HG03045 (cell line): ENCODE results near the gene SHROOM2.
"Not testable (repeated sequence)": the region's sequence is repeated elsewhere in the genome, so short reads cannot be mapped to it uniquely, and the experiment has no call there.

ENCODE experiments used
- ATAC-seq: cut with Tn5 transposase; IDR thresholded peaks from one replicate; pipeline ENCODE4 v1.9.1; 2021; ENCODE audit warnings: mild to moderate bottlenecking, moderate library complexity; ENCODE audit not compliant: unreplicated experiment

SHROOM2 gene

DNA sequence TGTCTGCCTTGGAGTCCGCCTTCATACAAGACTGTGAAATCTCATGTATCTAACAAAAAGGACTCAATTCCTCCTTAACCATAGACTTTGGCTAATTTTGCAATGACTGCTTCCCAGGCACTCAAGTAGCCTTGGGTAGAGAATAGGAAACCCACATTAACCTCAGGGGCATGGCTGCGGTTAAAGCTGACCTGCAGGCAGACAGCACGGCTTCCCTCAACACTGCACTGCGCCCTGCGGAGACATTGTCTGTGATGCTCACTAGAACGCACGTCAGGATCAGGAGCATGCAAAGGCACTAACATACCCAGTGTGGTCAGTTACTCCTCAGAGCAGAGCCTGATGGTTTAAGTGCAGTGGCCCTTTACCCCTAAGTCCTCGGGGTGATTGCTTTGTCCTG is 10.3 kb upstream of the SHROOM2 start:
- ATAC-seq = no peak

DNA sequence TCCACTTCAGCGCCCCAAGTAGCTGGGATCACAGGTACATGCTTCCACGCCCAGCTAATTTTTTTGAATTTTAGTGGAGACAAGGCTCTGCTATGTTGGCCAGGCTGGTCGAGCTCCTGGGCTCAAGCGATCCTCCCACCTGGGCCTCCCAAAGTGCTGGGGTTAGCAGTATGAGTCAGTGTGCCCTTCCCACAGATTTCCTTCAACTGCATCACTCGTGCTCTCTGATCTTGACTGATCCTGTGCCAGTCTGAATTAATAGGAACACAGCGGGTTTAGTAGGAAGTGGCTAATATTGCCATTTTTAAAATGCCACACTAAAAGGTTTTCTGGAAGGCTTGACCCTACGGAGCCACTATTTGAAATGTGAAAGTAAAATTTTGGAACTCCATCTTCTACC is 4.3 kb upstream of the SHROOM2 start:
- no peak for ATAC-seq

DNA sequence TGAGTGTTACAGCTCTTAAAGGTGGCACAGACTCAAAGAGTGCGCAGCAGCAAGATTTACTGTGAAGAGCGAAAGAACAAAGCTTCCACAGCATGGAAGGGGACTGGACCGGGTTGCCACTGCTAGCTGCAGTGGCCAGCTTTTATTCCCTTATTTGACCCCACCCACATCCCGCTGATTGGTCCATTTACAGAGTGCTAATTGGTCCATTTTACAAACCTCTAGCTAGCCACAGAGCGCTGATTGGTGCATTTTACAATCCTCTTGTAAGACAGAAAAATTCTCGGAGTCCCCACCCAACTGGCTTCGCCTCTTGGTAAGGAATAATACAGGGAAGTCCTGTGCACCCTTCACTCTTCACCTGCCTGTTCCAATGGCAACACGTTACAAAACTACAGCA is 1.9 kb upstream of the SHROOM2 start:
- no peak for ATAC-seq

DNA sequence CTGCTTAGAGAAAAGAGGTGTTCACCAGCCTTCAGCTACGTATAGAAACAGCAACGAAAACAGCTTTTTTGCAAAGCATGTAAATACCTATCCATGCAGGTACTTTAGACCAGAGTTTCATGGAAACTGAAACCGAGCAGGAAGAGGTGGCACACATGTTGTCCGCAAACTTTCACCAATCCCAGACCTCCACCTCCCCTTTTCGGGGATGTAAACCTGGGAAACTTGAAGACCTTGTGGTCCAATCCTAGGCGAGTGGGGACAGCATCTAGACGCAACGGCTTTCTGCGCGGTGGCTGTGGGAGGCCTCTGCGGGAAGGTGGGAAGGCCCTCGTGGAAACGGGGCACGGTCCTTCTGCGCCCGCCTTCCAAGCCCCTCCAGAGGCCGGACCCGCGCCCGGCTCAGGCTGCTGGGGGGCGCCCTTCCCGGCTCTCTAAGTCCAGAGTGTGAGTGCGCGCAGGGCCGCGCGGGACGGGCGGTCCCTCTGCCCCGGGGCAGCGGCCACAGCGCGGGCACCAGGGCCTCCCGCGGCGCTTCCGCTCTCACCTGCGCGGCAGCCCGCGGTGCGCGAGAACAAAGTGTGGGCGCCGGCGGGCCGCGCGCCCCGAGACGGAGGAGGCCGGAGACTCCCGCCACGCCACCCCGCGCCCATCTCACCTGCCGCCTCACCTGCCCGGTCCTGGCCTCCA is 830 bp upstream of the SHROOM2 start:
- no peak for ATAC-seq

DNA sequence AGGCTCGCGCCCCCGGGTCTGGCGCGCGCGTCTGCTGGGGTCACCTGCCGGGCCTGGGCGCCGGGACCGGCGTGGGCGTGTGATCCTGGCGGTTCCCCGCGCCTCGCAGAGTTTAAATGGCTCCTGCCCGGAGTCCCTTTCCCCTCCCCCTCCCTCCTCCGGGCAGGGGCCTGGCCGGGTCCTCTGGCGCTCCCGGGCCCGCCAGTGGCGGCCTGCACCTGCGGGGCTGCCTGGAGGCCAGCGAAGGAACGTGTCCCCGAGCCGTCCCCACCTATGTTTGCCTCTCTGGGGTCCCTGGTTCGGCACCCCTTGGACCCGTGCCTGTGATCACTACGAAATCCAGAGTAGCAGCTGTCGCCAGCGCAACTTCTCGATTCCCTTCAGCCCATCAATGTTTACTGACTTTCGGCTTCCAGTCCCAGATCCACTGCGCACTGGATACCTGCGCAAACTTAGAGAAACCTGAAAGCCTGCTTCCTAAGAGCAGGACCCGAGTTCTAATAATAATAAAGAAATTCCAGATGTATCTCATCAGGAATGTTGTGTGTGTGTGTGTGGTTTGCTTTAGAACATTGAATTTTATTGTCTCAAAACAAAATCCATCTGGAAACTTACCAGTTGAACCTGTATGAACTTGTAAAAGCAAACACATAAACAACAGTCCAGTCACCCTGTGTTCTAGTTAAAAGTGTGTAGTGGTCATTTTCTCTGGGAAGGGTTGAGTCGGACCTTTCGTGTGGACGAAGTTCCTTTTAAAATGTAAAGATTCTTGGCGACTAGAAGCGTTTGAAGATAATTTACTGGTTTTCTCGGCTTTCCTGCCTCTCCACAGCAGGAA is 788 bp downstream of the SHROOM2 start:
- ATAC-seq = no peak

DNA sequence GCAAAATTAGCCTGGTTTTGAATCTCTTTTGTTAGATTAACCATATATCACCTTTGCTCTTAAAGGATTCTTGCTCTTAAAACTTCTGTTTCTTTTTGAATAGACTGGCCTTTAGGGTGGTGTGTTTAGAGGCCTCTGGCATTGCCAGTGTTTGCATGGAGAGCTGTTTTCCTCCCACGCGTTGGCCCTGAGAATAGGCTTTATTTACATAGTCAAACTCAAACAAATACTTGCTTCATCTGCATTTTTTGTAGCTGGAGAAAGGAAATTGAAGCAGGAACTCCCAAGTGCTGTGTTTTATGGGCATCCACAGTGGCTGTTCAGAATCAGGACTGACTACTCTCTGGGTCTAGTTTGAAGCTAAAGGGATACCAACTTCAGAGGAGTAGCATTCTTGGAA is 2.7 kb downstream of the SHROOM2 start:
- ATAC-seq = no peak

DNA sequence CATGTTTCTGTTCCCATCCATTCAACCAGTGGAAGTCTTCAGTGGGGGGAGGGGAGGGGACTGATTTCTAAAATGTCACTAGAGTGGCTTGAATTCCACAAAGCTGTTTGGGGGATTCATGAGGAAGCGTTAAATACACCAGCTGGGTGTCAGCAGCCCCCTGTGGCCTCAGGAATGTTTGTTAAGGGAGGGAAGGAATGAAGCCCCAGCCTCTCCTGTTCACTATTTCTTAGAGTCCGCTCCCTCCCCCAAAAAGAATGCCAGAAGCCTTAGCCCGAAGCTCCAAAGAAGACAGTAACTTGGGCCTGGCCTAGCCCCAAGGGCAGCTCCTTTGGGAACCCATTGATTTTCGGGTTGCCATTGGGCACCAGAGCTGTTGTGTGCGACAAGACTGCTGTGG is 3.3 kb downstream of the SHROOM2 start:
- ATAC-seq = no peak

DNA sequence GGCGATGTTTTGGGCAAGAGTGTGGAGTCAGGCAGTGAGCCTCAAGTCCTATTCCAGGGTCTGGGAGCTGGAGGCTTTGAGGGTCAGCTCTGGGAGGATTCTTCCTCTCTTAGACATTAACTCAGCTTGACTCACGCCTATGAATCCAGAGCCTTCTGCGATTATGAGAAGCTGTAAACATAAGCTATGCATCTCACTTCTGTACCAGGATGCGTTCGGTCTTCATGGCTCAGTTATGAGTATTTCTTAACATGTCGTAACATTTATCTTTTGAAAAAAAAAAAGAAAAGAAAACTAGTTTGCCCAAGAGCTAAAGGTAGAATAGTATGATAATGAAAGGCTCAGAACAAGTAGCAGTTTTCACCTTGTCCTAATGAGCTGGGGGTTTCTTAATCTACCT is 4.6 kb downstream of the SHROOM2 start:
- no peak for ATAC-seq

DNA sequence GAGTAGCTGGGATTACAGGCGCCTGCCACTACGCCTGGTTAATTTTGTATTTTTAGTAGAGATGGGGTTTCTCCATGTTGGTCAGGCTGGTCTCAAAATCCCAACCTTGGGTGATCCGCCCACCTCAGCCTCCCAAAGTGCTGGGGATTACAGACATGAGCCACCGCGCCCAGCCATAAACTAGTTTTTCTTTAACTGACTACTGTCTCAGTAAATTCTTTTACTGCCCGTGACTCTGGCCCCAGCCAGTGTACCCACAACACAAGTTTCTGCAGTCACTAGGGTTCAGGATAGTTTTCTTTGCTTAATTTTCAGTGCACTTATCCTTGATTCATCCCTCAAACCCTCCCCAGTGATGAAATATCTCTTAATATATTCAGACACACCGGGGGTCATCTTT is 8.3 kb downstream of the SHROOM2 start:
- ATAC-seq = no peak

DNA sequence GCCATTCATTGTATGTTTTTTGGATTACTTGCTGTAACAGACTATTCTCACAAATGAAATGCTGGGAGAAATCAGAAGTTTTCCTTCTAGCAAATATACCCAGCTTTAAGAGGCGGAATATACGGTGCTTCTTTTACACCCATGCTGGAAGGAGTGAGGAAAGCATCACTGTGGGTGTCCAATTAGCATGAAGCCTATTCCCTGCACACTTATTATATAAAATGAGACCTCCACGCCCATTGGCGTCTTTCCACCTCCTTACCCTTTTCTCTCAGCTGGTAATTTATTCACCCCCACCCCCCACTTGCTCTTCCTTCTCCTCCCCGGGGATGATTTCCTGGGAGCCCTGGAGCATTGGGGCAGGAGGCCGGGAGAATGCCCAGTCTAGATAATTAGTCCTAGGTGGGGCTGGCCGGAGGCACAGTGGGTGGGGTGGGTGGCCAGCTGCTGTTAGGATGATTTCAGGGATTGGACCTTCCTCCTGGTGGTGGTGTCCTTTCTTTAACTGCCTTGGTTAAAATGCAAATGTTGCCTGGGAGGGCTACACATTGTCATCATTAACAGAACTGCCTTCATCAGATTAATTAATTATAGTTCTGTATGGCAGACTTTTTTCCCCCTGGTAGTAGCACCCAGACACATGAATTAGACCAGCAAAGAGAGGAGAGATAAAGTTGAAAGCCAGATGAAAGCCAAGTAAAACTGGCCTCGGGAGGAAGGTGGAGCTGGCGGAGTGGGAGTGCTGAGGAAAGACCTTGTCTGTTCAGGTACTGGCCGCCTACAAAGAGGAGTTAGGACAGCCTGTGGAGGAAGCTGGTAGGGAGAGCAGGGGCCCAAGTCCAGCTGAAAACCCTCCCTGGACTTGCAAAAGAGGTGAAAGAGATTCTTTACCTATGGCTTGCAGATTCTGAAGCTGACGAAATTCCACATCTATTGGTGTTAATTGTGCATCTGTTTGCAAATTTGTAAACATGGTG is 11.4 kb downstream of the SHROOM2 start:
- ATAC-seq = no peak

DNA sequence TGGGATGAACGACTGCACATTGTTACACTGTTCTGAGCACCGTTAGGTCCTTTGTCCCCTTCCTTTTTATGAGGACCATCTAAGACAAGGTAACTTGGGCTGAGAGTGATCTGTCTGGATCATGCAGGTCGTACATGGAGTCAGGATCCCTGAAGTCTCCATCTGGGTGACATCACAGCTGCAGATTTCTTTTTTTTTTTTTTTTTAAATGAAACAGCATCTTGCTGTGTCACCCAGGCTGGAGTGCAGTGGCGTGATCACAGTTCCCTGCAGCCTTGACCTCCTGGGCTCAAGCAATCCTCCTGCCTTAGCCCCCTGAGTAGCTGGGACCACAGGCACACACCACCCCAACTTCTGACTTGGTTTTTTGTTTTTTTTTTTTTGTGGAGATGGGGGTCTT is 16.5 kb downstream of the SHROOM2 start:
- ATAC-seq = no peak

DNA sequence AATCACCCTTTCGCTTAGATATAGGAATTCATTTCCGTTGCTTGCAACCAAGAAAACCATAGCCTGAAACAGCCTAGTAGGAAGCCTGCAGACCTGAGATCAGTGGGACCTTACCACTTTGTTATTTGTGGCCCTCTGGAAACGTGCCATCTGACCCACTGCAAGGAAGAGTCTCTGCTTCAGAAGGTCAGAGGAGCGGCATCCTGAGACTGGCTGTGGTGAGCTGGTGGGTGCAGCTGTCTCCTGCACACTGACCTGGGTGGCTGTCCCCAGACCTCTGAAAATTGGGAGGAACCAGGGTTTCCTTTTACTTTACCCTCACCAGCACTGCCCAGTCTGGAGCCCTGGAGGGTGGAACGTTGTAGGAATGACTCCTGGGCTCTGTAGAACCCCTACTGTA is 18.2 kb downstream of the SHROOM2 start:
- no peak for ATAC-seq

DNA sequence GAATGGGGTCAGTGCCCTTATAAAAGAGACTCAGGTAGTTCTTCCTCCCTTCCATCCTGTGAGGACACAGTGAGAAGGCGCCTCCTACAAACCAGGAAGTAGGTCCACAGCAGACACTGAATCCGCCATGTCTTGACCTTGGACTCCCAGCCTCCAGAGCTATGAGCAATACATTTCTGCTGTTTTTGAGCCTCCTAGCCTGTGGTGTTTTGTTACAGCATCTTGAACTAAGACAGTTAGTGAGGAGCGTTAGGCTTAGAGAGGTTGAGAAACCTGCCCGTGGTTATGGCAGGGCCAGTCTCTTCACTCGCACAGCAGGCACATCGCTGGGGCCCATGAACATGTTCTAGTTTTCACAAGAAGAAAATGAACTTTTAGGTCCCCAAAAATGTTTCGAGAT is 19.7 kb downstream of the SHROOM2 start:
- no peak for ATAC-seq

DNA sequence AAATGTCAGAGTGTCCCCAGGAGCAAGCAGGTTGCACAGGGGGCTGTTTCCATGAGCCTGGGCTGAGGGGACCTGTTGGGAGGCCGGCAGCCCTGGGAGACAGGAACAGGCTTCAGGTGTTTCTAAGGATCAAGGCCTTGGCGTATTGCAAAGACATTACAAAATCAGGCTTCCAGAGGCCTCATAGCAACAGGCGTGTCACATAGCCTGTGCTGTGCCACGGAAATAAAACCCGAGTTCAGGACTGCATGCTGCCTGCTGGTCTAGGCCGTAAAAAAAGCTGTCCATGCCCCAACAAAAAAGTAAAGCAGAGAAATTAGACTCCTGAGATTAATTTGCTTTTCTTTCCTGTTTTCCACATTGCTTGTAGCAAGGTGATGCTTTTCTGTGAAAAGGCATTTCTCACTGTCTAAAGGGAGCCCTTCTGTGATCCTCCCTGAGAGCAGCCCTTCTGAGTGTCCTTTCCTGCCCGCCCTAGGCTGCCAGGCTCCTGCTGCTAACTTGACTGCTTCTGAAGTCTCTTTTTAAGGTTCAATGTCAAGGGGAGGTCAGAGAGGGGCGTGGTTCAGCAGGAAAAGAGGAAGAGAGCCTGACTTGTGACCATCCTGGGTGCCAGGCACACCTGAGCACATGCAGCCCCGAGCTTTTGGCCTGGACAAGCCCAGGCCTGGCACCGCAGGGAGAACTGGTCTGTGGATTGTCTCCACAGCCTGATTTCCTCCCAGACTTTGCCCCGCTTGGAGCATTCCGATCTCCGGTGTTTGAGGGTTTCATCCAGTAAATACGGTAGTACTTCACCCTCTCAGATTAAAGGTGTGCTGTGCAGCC is 21.3 kb downstream of the SHROOM2 start:
- ATAC-seq = no peak

DNA sequence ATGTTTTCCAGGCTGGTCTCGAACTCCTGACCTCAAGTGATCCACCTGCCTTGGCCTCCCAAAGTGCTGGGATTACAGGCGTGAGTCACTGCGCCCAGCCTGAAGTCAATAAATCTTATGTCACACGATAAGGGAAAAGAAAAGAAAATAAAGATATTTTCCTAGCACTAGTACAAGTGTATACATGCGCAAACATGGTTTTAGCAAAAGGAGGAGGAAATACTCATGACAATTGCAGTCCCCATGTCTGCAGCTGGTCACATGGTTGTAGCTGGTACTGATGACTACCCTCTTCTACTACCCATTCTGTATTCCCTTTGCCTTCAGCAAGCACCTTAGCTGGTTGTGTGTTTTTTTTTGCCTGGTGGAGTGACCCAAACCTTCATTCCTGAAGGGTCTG is 23.6 kb downstream of the SHROOM2 start:
- not testable (repeated sequence) for ATAC-seq

DNA sequence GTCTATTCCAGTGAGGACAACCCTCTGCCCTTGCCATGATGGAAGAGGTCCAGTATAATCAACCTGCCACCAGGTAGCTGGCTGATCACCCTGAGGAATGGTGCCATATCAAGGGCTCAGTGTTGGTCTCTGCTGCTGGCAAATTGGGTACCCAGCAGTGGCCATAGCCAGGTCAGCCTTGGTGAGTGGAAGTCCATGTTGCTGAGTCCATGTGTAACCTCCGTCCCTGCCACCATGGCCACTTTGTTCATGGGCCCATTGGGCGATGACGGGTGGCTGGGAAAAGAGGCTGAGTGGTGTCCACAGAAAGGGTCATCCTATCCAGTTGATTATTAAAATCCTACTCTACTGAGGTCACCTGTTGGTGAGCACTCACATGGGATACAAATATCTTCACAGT is 24.9 kb downstream of the SHROOM2 start:
- not testable (repeated sequence) for ATAC-seq

DNA sequence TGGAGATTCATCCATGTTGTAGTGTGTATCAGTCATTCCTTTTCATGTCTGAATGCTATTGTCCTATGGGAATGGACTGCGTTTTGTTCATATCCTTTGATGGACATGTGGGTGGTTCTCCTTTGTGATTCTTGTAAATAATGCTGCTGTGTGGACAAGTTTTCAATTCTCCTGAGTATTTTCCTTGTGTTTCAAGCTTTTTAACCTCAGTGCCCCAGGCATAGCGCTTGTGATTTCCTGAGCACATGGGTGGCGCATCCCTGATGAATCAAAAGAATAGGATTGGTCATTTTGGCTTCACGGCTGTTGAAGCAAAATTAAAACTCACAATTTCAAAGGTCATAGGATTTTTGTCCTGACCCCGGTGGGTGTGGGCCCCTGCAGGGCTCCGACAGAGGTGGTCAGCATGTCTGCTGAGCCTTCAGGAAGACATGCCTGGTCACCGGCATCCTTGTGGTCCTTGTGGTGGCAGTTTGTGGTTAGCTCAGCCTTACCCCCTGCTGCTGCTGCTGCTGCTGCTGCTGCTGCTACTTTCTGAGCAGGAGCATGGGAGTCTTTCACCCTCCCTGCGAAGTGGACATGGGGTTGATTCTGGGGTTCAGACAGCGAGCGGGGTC is 30.0 kb downstream of the SHROOM2 start:
- no peak for ATAC-seq

DNA sequence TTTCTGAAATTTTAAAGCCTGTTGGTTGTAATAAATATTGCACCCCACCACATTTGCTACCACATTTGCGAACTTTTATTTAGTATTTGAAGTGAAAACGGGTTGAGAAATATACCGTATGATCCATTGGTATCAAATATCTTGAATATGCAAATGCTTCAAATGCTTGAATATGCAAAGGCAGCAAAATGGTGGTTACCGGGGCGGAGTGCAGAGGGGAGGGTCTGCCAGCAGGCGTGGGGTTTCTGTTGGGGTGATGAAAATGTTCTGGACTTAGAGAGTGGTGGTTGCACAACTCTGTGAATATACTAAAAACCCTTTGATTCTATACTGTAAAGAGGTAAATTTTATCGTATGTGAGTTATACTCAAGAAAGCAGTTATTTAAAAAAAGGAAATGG is 35.3 kb downstream of the SHROOM2 start:
- ATAC-seq = no peak

DNA sequence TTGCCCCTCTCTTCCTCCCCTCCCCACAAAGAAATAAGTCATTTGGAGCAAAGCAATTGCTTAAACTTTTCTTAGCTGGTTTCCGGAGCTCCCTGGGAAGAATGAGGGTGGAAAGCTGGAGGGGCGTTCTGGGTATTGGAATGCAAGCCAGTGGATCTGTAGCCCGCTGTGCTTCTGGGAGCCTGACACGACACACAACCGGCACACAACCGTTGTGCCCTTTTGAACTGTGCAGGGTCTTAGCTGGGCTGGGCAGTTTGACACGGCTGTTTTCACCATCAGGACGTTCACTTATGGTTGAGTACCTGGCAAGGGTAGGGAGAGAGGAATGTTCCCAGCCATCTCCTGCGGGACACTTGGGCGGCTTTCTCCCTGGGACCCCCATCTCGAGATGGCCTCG is 38.3 kb downstream of the SHROOM2 start:
- ATAC-seq = no peak

DNA sequence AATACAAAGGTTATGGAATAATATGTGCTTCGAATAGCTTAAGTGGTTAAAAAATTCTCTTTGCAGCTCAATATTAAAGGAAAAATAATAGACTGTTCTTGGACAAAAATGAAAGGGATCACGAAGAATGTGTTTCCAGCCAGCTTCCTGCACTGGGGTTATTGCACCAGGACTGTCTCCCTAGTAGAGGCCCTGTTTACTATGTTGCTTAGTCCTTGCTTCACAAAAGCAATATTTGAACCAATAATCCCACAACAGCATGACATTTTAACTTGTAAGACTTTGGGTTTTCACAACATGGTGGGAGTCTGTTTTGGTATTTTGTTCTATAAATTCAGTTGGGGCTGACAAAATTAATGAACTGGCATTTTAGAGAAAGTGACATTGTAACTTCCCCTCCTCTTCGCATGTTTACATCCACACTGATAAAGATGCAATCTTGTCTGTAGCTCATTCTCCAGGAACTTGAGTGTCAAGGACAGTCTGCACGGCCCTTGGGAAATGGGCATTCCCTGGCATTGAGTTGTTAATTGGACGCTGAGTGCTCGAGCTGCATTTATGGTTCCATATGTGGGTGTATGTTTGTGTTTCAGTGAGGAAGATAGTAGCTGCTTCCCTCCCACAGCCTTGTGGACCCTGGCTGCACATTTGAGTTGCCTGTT is 39.0 kb downstream of the SHROOM2 start:
- ATAC-seq = no peak
